ENCODE measurements around the gene HIVEP2.

The HIVEP2 gene

GRCh38 chr6:142945446-142946180 lies 637 bp upstream of the HIVEP2 start:
- peak; percentile 54 to 69 for DNase-seq

- DNase-seq = peak; percentile 83 to 98
Measured at GRCh38 chr6:142944124-142945048, 590 bp downstream of the HIVEP2 start.

GRCh38 chr6:142943711-142944123 lies 1.3 kb downstream of the HIVEP2 start:
- DNase-seq = peak in 1 of 2 experiments; percentile 41

- DNase-seq = no peak
Measured at GRCh38 chr6:142942805-142943227, 2.2 kb downstream of the HIVEP2 start.

- DNase-seq = no peak
Measured at GRCh38 chr6:142942238-142942637, 2.7 kb downstream of the HIVEP2 start.

DNA sequence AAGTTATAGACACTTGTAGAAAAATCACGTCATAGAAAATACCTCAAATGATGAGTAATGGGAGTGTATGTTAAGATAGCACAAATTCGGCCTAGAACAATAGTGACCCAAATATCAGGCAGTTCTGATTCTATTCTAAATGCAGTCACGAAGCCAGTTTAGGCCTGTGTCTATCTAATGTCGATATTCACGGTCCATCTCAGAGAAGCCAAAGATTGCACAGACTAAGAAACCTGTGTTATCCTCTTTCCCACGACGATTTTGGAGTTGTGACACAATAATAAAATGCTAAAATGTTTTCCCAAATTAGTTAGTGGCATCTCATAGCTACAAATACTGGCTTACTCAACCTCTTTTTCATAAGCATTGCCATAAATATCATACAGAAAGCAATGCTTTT lies 4.0 kb downstream of the HIVEP2 start:
- DNase-seq = no peak

DNA sequence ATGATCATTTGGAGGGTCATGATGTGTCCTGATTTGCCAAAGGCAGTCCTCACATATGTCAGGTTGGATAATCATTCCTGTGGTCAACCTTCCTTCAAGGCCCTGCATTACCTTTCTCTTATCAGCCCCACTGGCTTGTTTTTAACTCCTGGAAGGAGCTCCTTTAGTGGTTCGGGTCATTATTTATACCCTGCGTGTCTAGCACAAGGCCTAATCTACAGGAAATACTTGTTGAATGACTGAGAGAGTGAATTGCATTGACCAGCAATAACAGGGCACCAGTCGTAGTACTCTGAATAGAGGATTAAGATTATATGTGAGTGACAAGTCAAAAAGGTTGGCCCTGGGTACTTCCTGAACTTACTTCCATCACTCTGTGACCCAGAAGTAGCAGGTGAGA lies 4.5 kb downstream of the HIVEP2 start:
- no peak for DNase-seq

DNA sequence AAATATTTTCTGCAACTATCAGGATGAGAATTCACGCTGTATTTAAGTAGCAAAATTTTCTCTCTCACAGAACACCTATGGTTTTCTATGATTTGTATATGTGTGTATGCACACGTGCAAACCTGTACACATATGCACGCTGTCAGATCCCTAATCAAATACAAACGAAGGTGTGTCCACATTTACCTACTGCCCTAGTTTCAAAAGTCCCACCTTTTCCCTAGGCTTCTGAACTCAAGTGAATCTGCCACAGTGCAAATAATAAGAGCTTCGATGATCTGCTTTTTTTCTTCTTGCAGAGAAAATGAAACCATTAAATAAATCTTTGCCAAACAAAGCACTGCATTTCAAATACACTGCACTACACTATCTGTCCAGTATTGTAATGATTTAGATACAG lies 6.5 kb downstream of the HIVEP2 start:
- DNase-seq = no peak

- DNase-seq = no peak
Measured at GRCh38 chr6:142937986-142938385, 7.0 kb downstream of the HIVEP2 start.

- no peak for DNase-seq
Measured at GRCh38 chr6:142935553-142936517, 9.1 kb downstream of the HIVEP2 start.

GRCh38 chr6:142934599-142934998 lies 10.4 kb downstream of the HIVEP2 start:
- DNase-seq = no peak

- DNase-seq = no peak
Measured at GRCh38 chr6:142934106-142934505, 10.9 kb downstream of the HIVEP2 start.

DNA sequence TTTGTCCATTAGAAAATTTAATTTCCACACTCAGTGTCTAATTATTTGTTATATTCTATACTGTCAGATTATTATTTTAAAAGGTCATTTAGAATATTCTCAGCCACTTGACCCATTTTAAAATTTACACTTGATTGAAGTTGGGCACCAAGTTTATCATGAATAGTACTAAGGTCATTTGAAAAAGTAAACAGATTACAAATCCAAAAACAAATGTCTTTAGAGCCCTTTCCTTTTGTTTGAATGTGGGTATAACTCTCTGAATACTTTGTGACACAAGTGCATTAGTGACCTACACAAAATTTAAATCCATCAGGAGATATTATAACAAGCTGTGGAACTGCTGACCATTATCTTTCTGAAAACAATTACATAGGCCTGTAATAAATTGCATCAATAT lies 11.3 kb downstream of the HIVEP2 start:
- no peak for DNase-seq

GRCh38 chr6:142932889-142933288 lies 12.1 kb downstream of the HIVEP2 start:
- DNase-seq = no peak

GRCh38 chr6:142929751-142930358 lies 15.1 kb downstream of the HIVEP2 start:
- no peak for DNase-seq

DNA sequence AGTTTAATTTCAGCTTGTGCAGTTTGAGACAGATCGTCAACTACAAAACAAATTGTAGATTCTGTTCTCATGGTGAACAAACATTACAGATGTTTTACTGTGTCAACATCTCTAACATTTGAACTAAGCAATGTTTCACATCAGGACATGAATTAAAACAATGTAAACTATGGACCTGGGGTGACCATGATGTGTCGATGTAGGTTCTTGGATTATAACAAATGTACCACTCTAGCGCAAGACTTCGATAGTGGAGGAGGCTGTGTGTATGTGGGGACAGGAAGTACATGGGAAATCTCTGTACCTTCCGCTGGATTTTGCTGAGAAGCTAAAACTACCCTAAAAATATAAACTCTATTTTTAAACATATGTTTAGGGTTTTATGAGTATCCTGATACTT lies 17.1 kb downstream of the HIVEP2 start:
- DNase-seq = no peak

DNA sequence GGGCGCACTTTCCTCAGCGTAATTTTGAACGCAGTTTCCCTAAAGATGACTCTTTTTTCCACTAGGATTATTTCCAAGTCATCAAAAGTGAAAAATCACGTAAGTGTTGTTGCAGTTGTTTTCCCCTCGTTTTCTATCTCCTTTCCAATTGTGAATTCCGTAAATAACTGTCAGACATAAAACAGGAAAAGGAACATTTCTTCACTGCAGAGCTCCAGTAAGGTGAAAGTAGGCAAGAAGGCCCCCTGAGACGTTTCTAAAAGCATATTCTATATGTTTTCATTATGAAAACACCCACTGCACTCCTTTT lies 17.8 kb downstream of the HIVEP2 start:
- no peak for DNase-seq

DNA sequence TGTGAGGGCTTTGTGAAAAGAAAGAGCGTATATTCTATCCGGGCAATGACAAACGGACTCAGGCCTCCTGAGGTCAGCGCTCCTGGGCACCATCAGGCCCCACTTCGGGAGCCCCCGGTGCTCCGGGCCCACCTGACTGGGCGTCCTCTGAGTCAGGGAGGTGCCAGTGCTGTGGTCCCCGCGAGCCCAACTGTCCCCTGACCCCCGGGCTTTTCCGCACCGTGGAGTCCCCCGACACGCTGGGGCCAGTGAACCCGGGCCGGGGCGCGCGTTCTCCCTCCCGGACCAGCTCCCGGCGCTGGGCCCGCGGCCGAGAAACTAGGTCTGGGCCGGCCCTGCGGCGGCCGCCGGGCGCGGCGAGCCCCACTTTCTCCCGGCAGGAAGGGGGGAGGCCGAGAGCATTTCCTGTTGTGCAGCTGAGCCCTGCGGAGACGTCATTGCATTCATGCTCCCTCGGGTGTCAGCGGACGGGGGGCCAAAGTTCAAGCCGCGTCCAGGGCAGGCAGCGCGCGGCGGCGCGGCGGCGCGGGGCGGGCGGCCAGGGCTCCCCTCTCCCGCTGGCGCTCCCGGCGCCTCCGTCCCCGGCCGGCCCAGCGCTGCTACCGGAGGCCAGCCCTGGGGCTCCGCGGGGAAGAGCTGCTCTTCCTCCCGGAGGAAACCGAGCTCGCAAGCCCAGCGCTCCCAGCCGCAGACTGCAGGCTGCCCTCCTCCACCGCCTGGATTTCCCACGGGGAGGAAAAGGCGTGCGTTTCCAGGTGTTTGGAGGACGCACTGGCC lies 18.3 kb downstream of the HIVEP2 start:
- DNase-seq = peak; percentile 46 to 51

- no peak for DNase-seq
Measured at GRCh38 chr6:142926177-142926493, 18.8 kb downstream of the HIVEP2 start.

DNA sequence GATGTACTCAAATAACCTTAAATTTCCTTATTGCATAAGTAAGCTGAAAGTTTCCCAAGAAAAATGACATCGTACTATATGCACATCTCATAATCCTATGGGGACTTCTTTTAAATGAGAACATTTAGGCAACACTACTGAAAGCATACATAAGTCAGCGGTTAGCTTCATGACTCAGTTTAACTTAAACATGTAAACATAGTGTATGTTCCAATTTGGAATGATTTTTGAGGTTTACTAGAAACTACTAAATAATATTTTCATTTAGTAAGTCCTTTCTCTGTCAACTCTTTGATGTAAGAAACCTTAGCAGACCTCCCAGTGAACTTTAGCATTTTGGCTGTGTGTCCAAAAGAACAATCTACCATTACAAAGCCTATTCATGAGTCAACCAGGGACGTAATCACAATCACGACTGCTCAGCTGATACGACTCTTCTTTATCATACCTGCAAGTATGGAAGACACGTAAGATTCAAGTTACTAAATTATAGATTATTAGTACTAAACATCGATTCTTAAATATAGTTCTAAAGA lies 19.3 kb downstream of the HIVEP2 start:
- DNase-seq = no peak

DNA sequence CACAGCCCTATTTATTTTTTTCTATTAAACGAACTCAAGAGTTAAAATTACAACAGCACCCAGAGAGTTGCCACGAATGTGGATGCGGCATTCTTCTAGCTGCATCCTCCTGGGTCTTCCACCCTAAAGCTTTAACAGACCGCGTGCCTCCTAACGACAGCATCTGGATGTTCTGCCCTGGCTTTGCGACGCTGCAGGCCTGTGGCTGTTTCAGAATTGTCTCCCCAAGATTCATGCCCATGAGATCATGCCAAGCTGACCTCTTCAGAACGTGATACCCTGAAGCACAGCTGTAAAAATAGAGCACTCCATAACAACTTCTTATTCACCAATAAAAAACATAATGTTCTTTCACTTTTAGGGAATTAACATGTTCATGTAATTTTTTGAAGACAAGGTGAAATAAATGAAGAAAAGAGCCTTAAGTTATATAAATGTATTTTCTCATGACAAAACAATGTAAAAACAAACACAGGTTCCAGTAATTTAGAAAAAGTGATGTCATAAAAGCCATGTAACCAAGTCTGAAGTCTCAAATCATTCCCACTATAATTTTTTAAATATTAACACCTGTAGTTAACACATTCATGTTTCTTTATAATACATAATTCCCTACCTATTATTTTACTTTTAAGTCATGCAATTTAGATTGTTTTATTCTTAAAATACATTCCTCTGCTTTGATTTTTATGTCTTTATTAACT lies 26.5 kb downstream of the HIVEP2 start:
- no peak for DNase-seq
